Natural killer cell (primary cell): ENCODE measurements around the gene C9orf85. TPM values are rescaled to one million over a fixed set of nuclear protein-coding genes. Genes with fewer than 3 reads are reported as not detected.

ENCODE experiments used
- ATAC-seq, 3 donors: fragments of 150-1000 bp in 2 of 3; fragments of 200-7000 bp in 1 of 3; cut with Tn5 transposase; 1 replicate in 1 of 3; 2 replicates in 2 of 3; pipeline ENCODE4 v1.10.0; 2021; ENCODE audit warnings: mild to moderate bottlenecking in 2 of 3, moderate library complexity in 2 of 3
- DNase-seq, 2 donors: peaks; one replicate each; pipeline versions ENCODE4 v3.0.0 to v3.0.0-alpha.2; 2013 to 2021; ENCODE audit warnings: mixed read lengths in 1 of 2
- H3K27ac ChIP-seq: one replicate; pipeline ENCODE4 v1.5.1; 2013; ENCODE audit warnings: mild to moderate bottlenecking, low read length
- H3K27me3 ChIP-seq: one replicate; pipeline ENCODE4 v1.6.1; 2013; ENCODE audit warnings: low read length; ENCODE audit not compliant: control insufficient read depth, insufficient read depth
- H3K36me3 ChIP-seq: one replicate; pipeline ENCODE4 v1.6.1; 2013; ENCODE audit warnings: low read length; ENCODE audit not compliant: control insufficient read depth, insufficient read depth
- H3K4me1 ChIP-seq: one replicate; pipeline ENCODE4 v1.6.1; 2013; ENCODE audit warnings: low read length; ENCODE audit not compliant: control insufficient read depth, insufficient read depth
- H3K4me3 ChIP-seq: one replicate; pipeline ENCODE4 v1.5.1; 2013; ENCODE audit warnings: low read length
- H3K9me3 ChIP-seq: one replicate; pipeline ENCODE4 v1.6.1; 2013; ENCODE audit warnings: low read length; ENCODE audit not compliant: control insufficient read depth, insufficient read depth
- H3K27ac Mint-ChIP-seq, 2 donors: one replicate each; pipeline ENCODE4 v1.8.0; 2022; ENCODE audit warnings: mild to moderate bottlenecking in 2 of 2, mixed read lengths in 2 of 2, moderate library complexity in 1 of 2
- H3K27me3 Mint-ChIP-seq, 2 donors: one replicate each; pipeline ENCODE4 v1.8.0; 2022; ENCODE audit warnings: low read depth in 2 of 2, mixed read lengths in 2 of 2
- H3K36me3 Mint-ChIP-seq: one replicate; pipeline ENCODE4 v1.8.0; 2022; ENCODE audit warnings: mixed read lengths
- H3K4me1 Mint-ChIP-seq, 2 donors: one replicate each; pipeline ENCODE4 v1.8.0; 2022; ENCODE audit warnings: mixed read lengths in 2 of 2
- H3K4me3 Mint-ChIP-seq: one replicate; pipeline ENCODE4 v1.8.0; 2022; ENCODE audit warnings: mild to moderate bottlenecking, moderate library complexity, mixed read lengths
- H3K9me3 Mint-ChIP-seq, 2 donors: one replicate each; pipeline ENCODE4 v1.8.0; 2022; ENCODE audit warnings: mixed read lengths in 2 of 2
- WGBS: methylation state at CpG from one replicate; pipeline ENCODE4 v1.1.7; 2013; ENCODE audit warnings: missing lambda C conversion rate; ENCODE audit not compliant: insufficient coverage; 5-methylcytosine and 5-hydroxymethylcytosine counted together
- intact Hi-C: fragments of 100-400 bp; cut with micrococcal nuclease; formaldehyde crosslinking; loops from one replicate; pipeline ENCODE4 v1.14.2; 2022
- total RNA-seq, 4 donors: library from RNA; stranded (reverse); fragments of 120-200 nt in 1 of 4; gene quantifications; one replicate each; pipeline versions ENCODE4 v1.2.3 to v1.2.4, GENCODE V29; 2013 to 2022
- TF ChIP-seq, protein P1 (sequence below): fragments of 200-600 bp; IDR thresholded peaks from one replicate; pipeline ENCODE4 v1.8.0; 2022; ENCODE audit warnings: antibody characterized with exemption

Gene C9orf85
- total RNA-seq, 3 donors from 2014 or later (not counting 1 experiment from before 2014, with no cell fraction given), result 5.6 to 11.1 (median 9.2) TPM

GRCh38 chr9:72022841-72023240 lies 111.4 kb downstream of the C9orf85 start:
- H3K4me1 Mint-ChIP-seq, result no peaks in the 10 kb centered on the region
- no peak overlapping the region for H3K4me3 ChIP-seq
- H3K4me3 Mint-ChIP-seq, result no peak overlapping the region
- H3K36me3 Mint-ChIP-seq, result no peaks in the 10 kb centered on the region
- H3K27me3 Mint-ChIP-seq, result no peaks in the 10 kb centered on the region
- no peak overlapping the region for H3K27ac Mint-ChIP-seq
- intact Hi-C loops, result no loop called here
- H3K9me3 Mint-ChIP-seq, result no peaks in the 10 kb centered on the region
- no peaks in the 10 kb centered on the region for H3K27me3 ChIP-seq
- H3K9me3 ChIP-seq, result no peaks in the 10 kb centered on the region
- no peak for DNase-seq
- H3K27ac ChIP-seq, result no peak overlapping the region
- H3K4me1 ChIP-seq, result peaks cover 4% of the 10 kb centered on the region
- no peaks in the 10 kb centered on the region for H3K36me3 ChIP-seq
- WGBS, result 76% methylated on average over 2 of the region's 3 CpGs
- TF ChIP-seq, protein P1, sequence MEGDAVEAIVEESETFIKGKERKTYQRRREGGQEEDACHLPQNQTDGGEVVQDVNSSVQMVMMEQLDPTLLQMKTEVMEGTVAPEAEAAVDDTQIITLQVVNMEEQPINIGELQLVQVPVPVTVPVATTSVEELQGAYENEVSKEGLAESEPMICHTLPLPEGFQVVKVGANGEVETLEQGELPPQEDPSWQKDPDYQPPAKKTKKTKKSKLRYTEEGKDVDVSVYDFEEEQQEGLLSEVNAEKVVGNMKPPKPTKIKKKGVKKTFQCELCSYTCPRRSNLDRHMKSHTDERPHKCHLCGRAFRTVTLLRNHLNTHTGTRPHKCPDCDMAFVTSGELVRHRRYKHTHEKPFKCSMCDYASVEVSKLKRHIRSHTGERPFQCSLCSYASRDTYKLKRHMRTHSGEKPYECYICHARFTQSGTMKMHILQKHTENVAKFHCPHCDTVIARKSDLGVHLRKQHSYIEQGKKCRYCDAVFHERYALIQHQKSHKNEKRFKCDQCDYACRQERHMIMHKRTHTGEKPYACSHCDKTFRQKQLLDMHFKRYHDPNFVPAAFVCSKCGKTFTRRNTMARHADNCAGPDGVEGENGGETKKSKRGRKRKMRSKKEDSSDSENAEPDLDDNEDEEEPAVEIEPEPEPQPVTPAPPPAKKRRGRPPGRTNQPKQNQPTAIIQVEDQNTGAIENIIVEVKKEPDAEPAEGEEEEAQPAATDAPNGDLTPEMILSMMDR, result no peak
- no peak for ATAC-seq

Other genes with a start within 250 kb of the C9orf85 start
- gene CEMIP2, start 143.1 kb upstream of the C9orf85 start, total RNA-seq, result 100 to 1,000 TPM; 204 to 326 (median 230) TPM
- 10 to 100 TPM; 28.7 to 34.4 (median 30.3) TPM for gene ABHD17B, start 446 bp upstream of the C9orf85 start, total RNA-seq
- not detected for gene C9orf57, start 149.0 kb downstream of the C9orf85 start, total RNA-seq
- gene GDA, start 237.8 kb downstream of the C9orf85 start, total RNA-seq, result not detected